ENCODE data around the gene CDH4.

The CDH4 gene

GRCh38 chr20:61588411-61589385 lies 336.6 kb downstream of the CDH4 start:
- no peak for DNase-seq

GRCh38 chr20:61590236-61590635 lies 338.2 kb downstream of the CDH4 start:
- no peak for DNase-seq

- DNase-seq, result no peak
Observed at GRCh38 chr20:61593516-61593915, 341.5 kb downstream of the CDH4 start.

GRCh38 chr20:61594198-61594597 lies 342.1 kb downstream of the CDH4 start:
- DNase-seq, result no peak

GRCh38 chr20:61595216-61595615 lies 343.2 kb downstream of the CDH4 start:
- DNase-seq, result no peak

- no peak for DNase-seq
Observed at GRCh38 chr20:61596687-61597330, 344.7 kb downstream of the CDH4 start.

- DNase-seq, result no peak
Observed at GRCh38 chr20:61597996-61598395, 345.9 kb downstream of the CDH4 start.

GRCh38 chr20:61598586-61598985 lies 346.5 kb downstream of the CDH4 start:
- DNase-seq, result no peak

- DNase-seq, result no peak
Observed at GRCh38 chr20:61599061-61599531, 347.0 kb downstream of the CDH4 start.

- DNase-seq, result no peak
Observed at GRCh38 chr20:61599541-61599992, 347.5 kb downstream of the CDH4 start.

- DNase-seq, result no peak
Observed at GRCh38 chr20:61600016-61600415, 348.0 kb downstream of the CDH4 start.

- no peak for DNase-seq
Observed at GRCh38 chr20:61601361-61601760, 349.3 kb downstream of the CDH4 start.

GRCh38 chr20:61601853-61602252 lies 349.8 kb downstream of the CDH4 start:
- DNase-seq, result no peak

GRCh38 chr20:61603715-61604114 lies 351.7 kb downstream of the CDH4 start:
- no peak for DNase-seq

- no peak for DNase-seq
Observed at GRCh38 chr20:61604549-61604948, 352.5 kb downstream of the CDH4 start.

GRCh38 chr20:61605283-61605682 lies 353.2 kb downstream of the CDH4 start:
- DNase-seq, result no peak

GRCh38 chr20:61605862-61606557 lies 353.9 kb downstream of the CDH4 start:
- no peak for DNase-seq

- peak in 1 of 5 experiments; percentile 6 for DNase-seq
Observed at GRCh38 chr20:61608275-61609085, 356.4 kb downstream of the CDH4 start.

- DNase-seq, result no peak
Observed at GRCh38 chr20:61609461-61609860, 357.4 kb downstream of the CDH4 start.

- DNase-seq, result no peak
Observed at GRCh38 chr20:61611401-61612180, 359.5 kb downstream of the CDH4 start.
